OCI-LY3 (cell line): Measurements from ENCODE around the gene SIGLEC7.

Experiments
- CTCF ChIP-seq: fragments of 200-600, 300-600 bp; sonication (generic); IDR thresholded peaks from 2 replicates; pipeline ENCODE4 v1.5.1; 2014; ENCODE audit warnings: antibody characterized with exemption, low read length, low read depth
- EZH2phosphoT487 ChIP-seq: fragments of 200-600 bp; shearing (Covaris generic); IDR thresholded peaks from 2 replicates; pipeline ENCODE4 v1.6.1; 2018; ENCODE audit warnings: antibody characterized with exemption, mixed run types, low read depth

DNA sequence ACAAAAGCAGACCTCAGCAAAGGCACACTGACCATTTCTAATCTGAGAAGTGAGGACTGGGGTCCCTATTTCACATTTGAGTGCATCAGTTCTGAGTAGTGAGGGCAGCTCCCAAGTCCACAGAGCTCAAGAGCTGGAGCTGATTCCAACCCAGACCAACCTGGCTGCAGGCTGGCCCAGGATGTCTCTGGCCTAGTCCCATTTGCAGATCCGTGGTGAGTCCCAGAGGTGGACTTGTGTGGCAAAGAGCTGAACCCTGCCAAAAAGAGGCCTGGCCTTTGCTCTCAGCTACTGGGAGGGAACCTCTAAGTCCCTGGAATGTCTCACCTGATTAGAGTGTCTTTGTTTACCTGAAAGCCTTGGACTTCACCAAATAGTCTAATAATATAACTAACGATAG is 14.6 kb downstream of the SIGLEC7 start:
- TF ChIP-seq CTCF (no peak), EZH2phosphoT487 (no peak)
